ENCODE measurements around the gene HOXA13. TPM values are rescaled to one million over a fixed set of nuclear protein-coding genes. Genes with fewer than 3 reads are reported as not detected.

HOXA13 gene
- total RNA-seq, 1 donor from 2014 or later: not detected

DNA sequence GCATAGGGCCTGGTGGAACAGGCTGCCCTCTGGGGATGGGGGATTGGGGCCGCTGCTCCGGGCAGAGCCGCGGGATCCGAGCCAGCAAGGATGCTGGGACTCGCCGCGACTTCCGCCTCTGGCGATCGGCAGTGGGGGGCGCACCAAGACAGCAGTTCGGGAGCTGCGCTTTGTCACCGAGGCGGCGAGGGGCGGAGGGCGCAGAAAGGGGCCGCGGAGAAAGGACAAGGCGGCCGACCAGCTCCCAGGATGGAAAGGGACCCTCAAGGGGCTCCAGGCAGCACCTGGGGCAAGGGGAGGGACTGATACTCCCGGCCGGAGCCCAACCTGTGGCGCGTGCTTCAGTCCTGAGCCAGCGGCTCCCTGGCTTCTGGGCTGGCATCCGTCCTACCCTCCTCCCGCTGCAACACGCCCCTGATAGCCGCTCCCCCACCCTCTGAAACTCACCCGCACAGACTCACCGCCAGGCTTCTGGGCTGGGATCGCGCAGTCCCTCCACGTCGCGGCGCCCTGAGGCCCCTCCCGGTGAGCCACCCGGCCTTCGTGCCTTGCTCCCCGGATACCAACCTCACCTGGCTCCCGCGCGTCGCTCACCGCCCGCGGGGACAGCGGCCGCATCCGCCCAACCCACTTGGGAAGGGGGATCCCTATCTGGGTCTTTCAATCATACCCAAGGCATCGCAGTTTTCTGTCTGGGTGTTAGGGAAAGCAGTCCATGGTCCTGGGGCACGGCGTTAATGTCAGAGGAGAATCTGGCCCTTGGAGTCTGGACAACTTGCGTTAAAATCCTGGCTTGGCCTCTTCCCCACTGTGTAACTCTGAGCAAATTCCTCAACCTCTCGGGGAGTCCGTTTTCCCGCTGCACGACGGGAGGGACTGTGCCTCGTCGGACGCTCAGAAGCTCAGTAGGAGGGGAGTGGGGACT, 35.8 kb upstream of the HOXA13 start:
- TF ChIP-seq, protein P1, sequence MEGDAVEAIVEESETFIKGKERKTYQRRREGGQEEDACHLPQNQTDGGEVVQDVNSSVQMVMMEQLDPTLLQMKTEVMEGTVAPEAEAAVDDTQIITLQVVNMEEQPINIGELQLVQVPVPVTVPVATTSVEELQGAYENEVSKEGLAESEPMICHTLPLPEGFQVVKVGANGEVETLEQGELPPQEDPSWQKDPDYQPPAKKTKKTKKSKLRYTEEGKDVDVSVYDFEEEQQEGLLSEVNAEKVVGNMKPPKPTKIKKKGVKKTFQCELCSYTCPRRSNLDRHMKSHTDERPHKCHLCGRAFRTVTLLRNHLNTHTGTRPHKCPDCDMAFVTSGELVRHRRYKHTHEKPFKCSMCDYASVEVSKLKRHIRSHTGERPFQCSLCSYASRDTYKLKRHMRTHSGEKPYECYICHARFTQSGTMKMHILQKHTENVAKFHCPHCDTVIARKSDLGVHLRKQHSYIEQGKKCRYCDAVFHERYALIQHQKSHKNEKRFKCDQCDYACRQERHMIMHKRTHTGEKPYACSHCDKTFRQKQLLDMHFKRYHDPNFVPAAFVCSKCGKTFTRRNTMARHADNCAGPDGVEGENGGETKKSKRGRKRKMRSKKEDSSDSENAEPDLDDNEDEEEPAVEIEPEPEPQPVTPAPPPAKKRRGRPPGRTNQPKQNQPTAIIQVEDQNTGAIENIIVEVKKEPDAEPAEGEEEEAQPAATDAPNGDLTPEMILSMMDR (IDR thresholded peaks at IDR 0.05; ENCODE audit: unreplicated experiment): no peak
- Mint-ChIP-seq H3K4me1 (ENCODE audit: unreplicated experiment) (peaks cover 10% of the 10 kb centered on the region), H3K9me3 (ENCODE audit: unreplicated experiment) (no peaks in the 10 kb centered on the region), H3K36me3 (ENCODE audit: low read depth, unreplicated experiment) (no peaks in the 10 kb centered on the region), H3K27ac (ENCODE audit: unreplicated experiment) (no peak overlapping the region), H3K4me3 (ENCODE audit: unreplicated experiment) (peak overlapping the region; percentile 74), H3K27me3 (ENCODE audit: unreplicated experiment) (peaks cover 27% of the 10 kb centered on the region)
- DNase-seq (ENCODE audit: low spot score): peak; percentile 63

DNA sequence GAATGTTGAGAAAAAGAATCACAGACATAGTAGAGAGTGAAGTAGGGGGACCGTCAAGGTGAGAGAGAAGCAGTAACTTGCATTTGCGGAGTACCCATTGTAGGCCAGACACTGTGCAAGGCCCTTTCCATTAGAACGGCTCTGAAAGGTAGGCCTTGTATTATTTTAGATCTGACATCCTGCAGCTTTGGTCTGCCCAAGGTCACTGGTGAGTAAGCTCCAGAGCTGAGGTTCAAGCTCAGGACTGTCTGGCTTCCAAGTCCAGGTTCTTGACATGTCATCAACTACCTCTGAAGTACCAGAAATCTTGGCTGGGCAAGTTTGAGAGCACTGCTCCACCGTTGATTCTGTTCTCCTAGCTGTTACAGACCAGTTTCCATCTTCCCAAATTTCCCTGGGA, 29.6 kb upstream of the HOXA13 start:
- Mint-ChIP-seq H3K9me3 (ENCODE audit: unreplicated experiment) (no peaks in the 10 kb centered on the region), H3K4me3 (ENCODE audit: unreplicated experiment) (no peak overlapping the region), H3K27ac (ENCODE audit: unreplicated experiment) (no peak overlapping the region), H3K4me1 (ENCODE audit: unreplicated experiment) (peaks cover 3% of the 10 kb centered on the region), H3K27me3 (ENCODE audit: unreplicated experiment) (peaks cover 13% of the 10 kb centered on the region), H3K36me3 (ENCODE audit: low read depth, unreplicated experiment) (no peaks in the 10 kb centered on the region)
- no peak for DNase-seq (ENCODE audit: low spot score)
- TF ChIP-seq, protein P1 (IDR thresholded peaks at IDR 0.05; ENCODE audit: unreplicated experiment): no peak

DNA sequence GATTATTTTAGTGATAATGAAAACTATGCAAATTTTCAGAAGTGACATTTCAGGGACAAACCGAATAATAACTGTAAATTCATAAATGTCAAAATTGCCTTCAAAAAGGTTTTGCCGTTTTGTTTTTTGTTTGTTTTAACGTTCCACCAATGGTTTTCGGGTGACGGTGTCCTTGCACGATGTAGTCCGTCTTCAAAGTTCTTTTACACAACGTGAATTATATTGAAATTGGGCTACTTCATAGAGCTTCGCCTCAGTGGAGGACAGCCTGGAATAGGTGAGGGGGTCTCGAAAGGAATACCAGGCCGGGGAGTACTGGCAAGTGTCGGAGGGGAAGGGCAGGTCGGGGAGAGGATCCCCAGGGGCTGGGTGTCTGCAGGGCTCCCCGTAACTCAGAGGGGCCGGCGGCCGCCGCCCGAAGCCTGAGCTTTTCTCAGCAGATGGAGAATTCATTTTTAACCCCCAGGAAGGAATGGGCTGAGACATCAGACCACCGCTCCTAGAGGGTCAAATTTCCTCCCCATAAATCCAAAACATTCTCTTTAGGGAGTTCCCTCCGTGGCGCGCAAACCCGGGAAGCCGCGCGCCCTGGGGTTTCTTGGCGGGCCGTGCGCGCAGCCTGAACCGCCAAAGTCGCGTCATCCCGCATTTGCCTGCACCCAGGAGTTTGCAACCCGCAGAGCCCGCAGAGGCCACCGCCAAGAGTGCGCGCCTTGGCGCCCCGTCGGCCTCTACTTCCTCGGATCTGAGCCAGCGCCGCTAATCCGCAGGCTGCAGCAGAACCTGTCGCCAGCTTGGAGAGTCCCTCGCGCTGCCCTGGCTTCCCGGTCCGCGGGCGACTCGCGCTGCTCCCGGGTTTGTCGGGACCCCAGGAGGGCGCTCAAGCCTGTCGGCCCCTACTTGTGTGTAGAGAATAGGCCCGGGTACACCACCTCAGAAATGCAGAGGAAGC, 25.4 kb upstream of the HOXA13 start:
- Mint-ChIP-seq H3K27me3 (ENCODE audit: unreplicated experiment) (peaks cover 17% of the 10 kb centered on the region), H3K27ac (ENCODE audit: unreplicated experiment) (no peak overlapping the region), H3K9me3 (ENCODE audit: unreplicated experiment) (no peaks in the 10 kb centered on the region), H3K4me1 (ENCODE audit: unreplicated experiment) (peaks cover 3% of the 10 kb centered on the region), H3K36me3 (ENCODE audit: low read depth, unreplicated experiment) (no peaks in the 10 kb centered on the region), H3K4me3 (ENCODE audit: unreplicated experiment) (peak overlapping the region; percentile 44)
- DNase-seq (ENCODE audit: low spot score): no peak
- TF ChIP-seq, protein P1 (IDR thresholded peaks at IDR 0.05; ENCODE audit: unreplicated experiment): no peak

DNA sequence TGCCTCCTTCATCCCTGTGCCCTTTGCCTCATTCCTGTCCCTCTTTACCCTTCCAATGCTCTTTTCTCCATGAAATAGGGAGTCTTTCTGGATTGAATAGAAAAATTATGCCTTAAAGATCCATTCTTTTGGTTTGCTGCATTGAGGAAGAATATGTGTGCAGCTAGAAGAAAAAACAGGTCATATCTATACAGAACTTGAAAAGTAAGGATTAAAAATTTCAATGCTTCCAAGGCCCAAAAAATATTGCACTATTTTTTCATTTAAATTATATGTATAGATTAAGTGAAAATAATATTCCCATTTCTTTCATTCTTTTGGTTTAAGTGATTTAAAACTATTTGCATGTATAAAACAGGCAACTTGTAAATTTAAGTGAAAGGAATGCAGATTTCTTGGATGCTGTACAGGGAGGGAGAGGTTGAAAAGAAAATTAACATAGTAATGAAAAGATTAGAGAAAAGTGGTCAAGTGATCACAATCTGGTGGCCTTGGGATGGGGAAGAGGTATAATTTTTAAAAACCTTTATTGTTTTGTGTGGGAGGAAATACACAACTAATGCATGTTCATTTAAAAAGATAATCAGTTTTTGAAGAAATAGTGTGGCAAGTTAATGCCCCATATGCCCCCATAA, 24.2 kb upstream of the HOXA13 start:
- no peaks in the 10 kb centered on the region for H3K9me3 Mint-ChIP-seq (ENCODE audit: unreplicated experiment)
- H3K4me1 Mint-ChIP-seq (ENCODE audit: unreplicated experiment): peaks cover 3% of the 10 kb centered on the region
- H3K4me3 Mint-ChIP-seq (ENCODE audit: unreplicated experiment): no peak overlapping the region
- no peak overlapping the region for H3K27ac Mint-ChIP-seq (ENCODE audit: unreplicated experiment)
- H3K27me3 Mint-ChIP-seq (ENCODE audit: unreplicated experiment): peaks cover 17% of the 10 kb centered on the region
- no peak for DNase-seq (ENCODE audit: low spot score)
- TF ChIP-seq, protein P1 (IDR thresholded peaks at IDR 0.05; ENCODE audit: unreplicated experiment): no peak
- no peaks in the 10 kb centered on the region for H3K36me3 Mint-ChIP-seq (ENCODE audit: low read depth, unreplicated experiment)
